Stomach (tissue), 4 donors: ENCODE measurements around the gene RARRES2.

ENCODE experiments used
- EP300 ChIP-seq: sonication (generic); formaldehyde crosslinking; IDR thresholded peaks from one replicate; pipeline ENCODE4 v1.6.1; 2017; ENCODE audit warnings: antibody characterized with exemption
- POLR2A ChIP-seq, 4 donors: fragments of 450-650 bp; IDR thresholded peaks; one replicate each; pipeline ENCODE4 v1.6.1; 2016; ENCODE audit warnings: antibody characterized with exemption in 4 of 4, control low read depth in 2 of 4, mild to moderate bottlenecking in 1 of 4, moderate library complexity in 1 of 4
- TF ChIP-seq, protein P1 (sequence below), 7 experiments: fragments of 450-650 bp in 4 of 7; fragments of 200-600 bp in 3 of 7; sonication (generic) in 3 of 7; IDR thresholded peaks; one replicate each; pipeline ENCODE4 v1.5.1; 2016 to 2019; ENCODE audit warnings: antibody characterized with exemption in 7 of 7, control low read depth in 2 of 7, mild to moderate bottlenecking in 1 of 7

DNA sequence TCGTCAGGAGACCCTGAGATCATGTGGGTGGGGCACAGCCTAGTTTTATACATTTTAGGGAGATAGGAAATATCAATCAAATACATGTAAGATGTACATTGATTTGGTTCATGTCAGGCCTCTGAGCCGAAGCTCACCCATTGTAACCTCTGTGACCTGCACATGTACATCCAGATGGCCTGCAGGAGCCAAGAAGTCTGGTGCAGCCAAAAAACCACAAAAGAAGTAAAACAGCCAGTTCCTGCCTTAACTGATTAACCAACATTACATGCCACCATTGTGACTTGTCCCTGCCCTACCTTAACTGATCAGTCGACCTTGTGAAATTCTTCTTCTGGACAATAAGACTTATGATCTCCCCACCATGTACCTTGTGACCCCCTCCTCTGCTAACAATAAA lies 34.3 kb downstream of the RARRES2 start:
- TF ChIP-seq POLR2A (IDR thresholded peaks at IDR 0.05) = no peak
- TF ChIP-seq, protein P1, sequence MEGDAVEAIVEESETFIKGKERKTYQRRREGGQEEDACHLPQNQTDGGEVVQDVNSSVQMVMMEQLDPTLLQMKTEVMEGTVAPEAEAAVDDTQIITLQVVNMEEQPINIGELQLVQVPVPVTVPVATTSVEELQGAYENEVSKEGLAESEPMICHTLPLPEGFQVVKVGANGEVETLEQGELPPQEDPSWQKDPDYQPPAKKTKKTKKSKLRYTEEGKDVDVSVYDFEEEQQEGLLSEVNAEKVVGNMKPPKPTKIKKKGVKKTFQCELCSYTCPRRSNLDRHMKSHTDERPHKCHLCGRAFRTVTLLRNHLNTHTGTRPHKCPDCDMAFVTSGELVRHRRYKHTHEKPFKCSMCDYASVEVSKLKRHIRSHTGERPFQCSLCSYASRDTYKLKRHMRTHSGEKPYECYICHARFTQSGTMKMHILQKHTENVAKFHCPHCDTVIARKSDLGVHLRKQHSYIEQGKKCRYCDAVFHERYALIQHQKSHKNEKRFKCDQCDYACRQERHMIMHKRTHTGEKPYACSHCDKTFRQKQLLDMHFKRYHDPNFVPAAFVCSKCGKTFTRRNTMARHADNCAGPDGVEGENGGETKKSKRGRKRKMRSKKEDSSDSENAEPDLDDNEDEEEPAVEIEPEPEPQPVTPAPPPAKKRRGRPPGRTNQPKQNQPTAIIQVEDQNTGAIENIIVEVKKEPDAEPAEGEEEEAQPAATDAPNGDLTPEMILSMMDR (IDR thresholded peaks at IDR 0.05) = no peak
- no peak for TF ChIP-seq EP300
